Measurements from ENCODE around the gene HMG20B.

HMG20B gene

DNA sequence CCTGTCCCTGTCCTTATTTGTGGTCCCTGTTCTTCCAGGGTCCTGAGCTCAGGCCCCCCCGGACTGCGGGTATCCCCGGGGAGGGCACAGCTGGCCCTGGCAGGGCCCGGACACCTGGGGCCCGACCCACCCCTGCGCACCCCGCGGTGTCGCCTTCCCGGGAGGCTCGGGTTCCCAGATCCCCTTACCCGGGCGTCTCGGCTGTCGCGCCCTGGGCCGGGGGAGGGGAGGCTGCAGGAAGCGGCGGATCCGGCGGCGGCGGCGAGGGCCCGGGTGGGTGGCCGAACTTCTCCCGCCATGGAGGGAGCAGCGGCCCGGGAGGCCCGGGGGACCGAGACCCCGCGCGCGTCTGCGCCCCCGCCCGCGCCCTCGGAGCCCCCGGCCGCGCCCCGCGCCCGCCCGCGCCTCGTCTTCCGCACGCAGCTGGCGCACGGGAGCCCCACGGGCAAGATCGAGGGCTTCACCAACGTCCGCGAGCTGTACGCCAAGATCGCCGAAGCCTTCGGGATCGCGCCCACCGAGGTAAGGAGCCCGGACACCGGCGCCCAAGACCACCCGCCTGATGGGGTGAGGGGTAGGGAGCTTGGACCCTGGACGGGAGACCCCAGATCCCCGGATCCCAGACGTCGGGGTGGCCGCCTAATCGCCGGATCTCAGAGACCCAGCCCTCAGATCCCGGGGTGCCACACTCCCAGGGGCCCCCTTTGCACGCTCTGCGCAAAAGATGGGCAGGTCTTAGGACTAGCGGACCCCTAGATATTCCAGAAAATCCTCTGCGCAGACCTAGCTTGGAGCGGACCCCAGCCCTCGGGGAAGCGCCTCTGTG lies 12.8 kb downstream of the HMG20B start, which contains the start of gene GIPC3:
TSS of gene GIPC3 (plus strand) at position 178 of the 826 bp plus-strand sequence. CDS start at position 298, 120 bp downstream.
- no peak for DNase-seq

GRCh38 chr19:3586127-3586626 lies 13.4 kb downstream of the HMG20B start:
- peak in 1 of 2 experiments; percentile 10 for DNase-seq

GRCh38 chr19:3586707-3587346 lies 14.1 kb downstream of the HMG20B start:
- DNase-seq, result no peak

- DNase-seq, result no peak
These were observed 16.7 kb downstream of the HMG20B start for GRCh38 chr19:3589439-3589838.

- no peak for DNase-seq
These were observed 17.2 kb downstream of the HMG20B start for GRCh38 chr19:3589949-3590348.

DNA sequence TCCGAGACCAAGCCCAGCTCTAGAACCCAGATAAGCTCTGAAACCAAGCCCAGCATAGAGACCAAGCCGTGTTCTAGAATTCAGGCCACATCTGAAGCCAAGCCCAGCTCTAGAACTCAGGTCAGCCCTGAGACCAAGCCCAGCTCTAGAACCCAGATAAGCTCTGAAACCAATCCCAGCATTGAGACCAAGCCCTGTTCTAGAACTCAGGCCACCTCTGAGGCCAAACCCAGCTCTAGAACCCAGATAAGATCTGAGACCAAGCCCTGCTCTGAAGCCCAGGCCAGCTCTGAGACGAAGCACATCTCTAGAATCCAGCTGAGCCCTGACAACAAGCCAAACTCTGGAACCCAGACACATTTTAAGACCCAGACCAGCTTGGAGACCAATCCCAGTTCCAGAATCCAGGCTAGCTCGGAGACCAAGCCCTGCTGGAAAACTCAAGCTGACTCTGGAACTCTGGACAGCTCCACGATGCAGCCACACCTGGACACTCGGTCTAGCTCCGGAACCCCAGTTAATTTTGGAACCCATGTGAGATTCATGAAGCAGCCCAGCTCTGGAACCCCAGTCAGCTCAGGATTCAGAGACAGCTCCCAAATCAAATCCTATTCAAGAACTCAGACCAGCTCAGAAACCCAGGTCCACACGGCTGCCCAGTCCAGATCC lies 18.4 kb downstream of the HMG20B start:
- no peak for DNase-seq

DNA sequence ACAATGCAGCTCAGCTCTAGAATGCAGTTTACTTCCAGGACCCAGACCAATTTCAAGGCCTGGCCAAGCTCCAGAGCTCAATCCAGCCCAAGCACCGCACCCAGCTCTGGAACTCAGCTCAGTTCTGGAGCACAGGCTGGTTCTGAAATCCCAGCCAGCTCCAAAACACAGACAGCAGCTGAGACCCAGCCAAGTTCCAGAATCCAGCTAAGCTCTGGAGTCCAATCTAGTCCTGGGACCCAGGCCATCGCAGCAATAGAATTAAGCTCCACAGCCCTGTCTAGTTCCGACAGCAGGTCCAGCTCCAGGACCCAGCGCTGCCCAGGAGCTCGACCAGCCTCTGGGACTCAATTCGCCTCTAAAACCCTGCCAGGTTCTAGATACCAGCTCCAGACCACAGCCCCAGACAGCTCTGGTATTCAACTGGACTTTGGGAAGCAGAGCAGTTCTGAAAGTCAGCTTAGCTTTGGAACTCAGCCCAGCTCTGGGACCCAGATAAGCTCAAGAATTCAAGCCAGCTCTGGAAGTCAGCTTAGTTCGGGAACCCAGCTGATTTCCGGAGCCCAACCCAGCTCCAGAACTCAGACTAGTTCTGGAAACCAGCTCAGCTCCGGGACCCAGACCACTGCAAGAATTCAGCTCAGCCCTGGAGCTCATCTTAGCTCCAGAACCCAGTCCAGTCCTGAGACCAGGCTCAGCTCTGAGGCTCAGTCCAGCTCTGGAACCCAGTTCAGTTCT lies 19.3 kb downstream of the HMG20B start:
- DNase-seq, result no peak

DNA sequence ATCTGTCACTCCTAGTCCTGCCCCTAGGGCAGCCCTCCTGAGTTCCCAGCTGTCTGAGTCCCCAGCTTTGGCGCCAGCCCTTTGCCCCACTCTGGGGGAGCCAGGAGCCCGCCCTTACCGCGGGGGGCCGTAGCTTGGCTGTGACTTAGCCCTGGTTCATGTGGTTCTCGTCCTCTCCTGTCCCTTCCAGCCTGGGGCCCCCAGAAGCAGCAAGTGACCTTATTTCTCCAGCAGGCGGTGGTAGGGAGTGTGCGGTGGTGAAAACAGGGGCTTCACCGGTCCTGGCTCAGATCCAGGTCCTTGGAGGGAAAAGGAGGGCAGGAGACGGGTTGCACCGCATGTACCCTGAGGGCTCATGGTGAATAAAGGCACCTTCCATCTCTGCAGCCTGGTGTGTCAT lies 20.4 kb downstream of the HMG20B start:
- no peak for DNase-seq

- DNase-seq, result no peak
These were observed 22.8 kb downstream of the HMG20B start for GRCh38 chr19:3595521-3596061.

GRCh38 chr19:3599776-3600187 lies 27.0 kb downstream of the HMG20B start:
- DNase-seq, result no peak

- no peak for DNase-seq
These were observed 28.3 kb downstream of the HMG20B start for GRCh38 chr19:3601021-3601420.

DNA sequence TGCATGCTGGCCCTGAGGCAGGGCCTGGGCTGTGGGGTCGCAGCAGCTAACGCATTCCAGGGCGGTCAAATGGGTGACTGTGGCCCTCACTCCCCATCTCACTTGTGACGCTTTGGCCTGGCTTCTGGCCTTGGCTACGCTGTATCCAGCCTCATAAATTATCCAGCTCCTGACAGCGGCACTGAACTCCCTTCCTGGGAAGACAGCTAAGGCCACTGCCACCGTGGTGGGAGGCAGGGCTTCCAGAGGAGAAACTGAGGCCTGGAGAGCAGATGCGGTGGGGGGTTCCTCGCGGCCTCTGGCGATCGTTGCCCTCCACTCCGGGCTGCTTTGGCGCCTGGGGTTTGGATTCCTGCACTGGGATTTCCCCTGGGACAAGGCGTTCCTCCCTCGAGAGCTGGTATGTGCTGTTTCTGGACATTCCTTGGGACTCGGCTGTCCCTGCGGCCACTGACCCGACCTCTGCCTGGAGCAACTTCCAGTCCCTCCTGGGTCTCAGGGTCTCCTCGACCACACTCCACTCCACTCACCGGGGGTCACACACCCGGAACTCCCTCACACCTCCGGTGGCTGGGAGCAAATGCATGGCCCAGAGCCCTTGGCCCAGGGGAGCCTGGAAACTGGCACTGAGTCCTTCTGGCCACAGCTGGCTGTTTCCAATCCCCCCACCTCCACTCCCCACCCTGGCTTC lies 30.5 kb downstream of the HMG20B start:
- no peak for DNase-seq

DNA sequence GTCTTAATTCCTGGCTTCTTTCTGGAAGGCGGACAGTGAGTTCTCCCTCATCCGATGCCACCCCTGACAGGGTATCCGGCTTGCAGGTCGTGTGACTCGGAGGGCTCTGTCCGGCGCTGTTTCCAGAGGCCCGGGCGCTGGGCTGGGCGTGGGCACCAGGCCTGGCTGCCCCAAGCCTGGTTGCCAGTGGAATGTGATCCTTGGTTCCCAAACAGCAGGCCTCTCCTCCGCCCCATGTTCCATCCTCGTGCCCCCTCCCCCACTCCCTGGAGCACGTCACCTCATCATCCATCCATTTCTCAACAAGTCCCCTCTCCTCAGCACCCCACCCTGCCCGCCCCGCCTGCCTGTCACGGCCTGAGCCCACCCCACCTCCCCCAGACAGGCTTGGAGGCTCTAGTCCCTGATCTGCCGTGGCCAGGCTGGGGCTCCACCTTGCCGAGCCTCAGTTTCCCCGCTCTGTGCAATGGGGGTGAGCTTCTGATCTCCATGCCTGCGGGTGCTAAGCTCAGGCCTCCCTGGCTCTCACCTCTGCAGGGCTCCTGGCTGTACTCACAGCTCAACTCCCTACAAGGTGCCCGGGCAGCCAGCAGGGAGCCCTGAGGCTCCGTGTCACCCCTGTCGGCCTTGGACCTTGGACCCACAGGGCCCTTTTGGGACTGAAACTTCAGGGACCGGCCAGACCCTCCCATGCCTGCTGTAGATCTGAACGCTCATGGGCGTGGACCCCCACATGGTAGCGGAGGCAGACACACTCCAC lies 31.7 kb downstream of the HMG20B start:
- DNase-seq, result no peak

GRCh38 chr19:3604987-3605343 lies 32.2 kb downstream of the HMG20B start:
- no peak for DNase-seq

GRCh38 chr19:3605361-3605760 lies 32.6 kb downstream of the HMG20B start:
- DNase-seq, result no peak

GRCh38 chr19:3605770-3606169 lies 33.0 kb downstream of the HMG20B start:
- DNase-seq, result no peak

DNA sequence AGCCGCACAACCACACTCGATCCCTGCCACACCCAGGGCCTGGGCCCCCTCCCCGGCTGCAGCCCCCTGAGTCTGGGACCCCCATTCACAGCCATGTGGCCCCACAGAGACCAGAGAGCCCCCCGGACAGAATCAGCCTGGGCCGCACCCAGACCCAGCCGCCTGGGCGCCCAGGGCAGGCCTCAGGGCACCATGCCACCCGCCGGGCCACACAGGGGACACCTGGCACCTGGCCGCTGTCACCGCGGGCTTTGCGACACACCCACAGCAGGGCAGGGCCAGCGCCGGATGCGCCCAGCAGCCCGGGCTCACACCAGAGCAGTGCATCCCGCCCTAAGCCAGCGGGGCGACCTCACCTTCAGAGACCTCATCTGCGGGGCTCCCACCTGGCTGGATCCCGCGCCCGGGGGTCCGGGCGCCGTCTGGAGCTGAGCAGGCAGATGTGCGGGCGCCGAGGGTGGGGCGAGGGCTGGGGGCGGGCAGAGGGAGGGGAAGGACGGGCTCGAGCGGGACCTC lies 33.5 kb downstream of the HMG20B start:
- no peak for DNase-seq

- DNase-seq, result no peak
These were observed 34.0 kb downstream of the HMG20B start, which contains the start of gene TBXA2R for GRCh38 chr19:3606690-3607289. Gene TBXA2R (minus strand): TSS chr19:3606875. CDS start chr19:3600634, 6,241 bp downstream.

DNA sequence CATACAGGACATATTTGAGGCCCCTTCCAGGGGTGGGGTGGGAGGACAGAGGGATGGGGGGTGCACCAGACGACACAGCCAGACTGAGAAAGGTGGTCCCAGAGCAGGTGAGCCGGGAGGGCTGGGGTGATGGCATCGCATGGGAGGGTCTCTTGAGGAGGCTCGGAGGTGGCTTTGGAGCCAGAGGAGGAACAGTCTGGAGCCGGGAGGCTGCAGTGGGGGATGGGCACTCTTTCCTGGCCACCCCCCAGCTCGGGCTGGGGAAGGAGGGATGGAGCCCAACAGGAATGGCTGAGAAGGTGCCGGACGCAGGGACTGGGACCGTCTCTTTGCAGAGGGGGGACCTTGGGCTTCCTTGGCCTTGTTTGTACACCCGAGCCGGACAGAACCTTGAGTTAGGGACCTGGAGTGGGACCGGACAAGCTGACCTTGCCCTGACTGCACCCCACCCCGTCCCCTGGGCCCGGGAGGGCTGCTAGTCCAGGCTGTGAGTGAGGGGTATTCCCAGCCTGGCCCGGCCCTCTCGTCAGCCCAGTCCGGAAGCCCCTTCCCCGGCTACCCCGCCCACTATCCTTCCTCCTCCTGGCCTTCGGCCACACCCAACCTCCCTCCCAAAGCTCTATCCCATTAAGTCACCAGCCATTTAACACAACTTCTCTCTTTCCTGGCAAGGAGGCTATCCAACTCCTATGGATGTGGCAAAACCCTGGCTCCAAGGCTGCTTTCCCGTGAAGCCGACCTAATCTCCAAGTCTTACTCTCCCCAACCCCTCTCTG lies 34.7 kb downstream of the HMG20B start:
- no peak for DNase-seq

All from NCI-H1930 (cell line).